GM23338 (cell line): ENCODE data around the gene TAS2R42. TPM values are rescaled to one million over a fixed set of nuclear protein-coding genes. Genes with fewer than 3 reads are reported as not detected.

Experiments used
- ATAC-seq: fragments of 200-7000 bp; cut with Tn5 transposase; 3 replicates; pipeline ENCODE4 v1.9.1; 2020
- DNase-seq: peaks from one replicate; pipeline ENCODE4 v3.0.0-alpha.2; 2015; ENCODE audit warnings: low spot score
- H2AFZ ChIP-seq: fragments of 200-600 bp; sonication (generic); 2 replicates; pipeline ENCODE4 v1.8.0; 2016; ENCODE audit warnings: antibody characterized with exemption, mild to moderate bottlenecking, moderate library complexity
- H3F3A ChIP-seq: fragments of 200-600 bp; sonication (generic); replicated peaks from 2 replicates; pipeline ENCODE4 v1.8.0; 2017; ENCODE audit warnings: antibody characterized with exemption, mixed run types, low read depth
- H3K27ac ChIP-seq: fragments of 200-600 bp; sonication (generic); 2 replicates; pipeline ENCODE4 v1.6.1; 2016; ENCODE audit warnings: low read depth
- H3K27me3 ChIP-seq: fragments of 200-600 bp; sonication (generic); 2 replicates; pipeline ENCODE4 v1.8.0; 2016; ENCODE audit warnings: mild to moderate bottlenecking, mixed run types, moderate library complexity; ENCODE audit not compliant: insufficient read depth
- H3K36me3 ChIP-seq: fragments of 200-600 bp; sonication (generic); 2 replicates; pipeline ENCODE4 v1.8.0; 2016; ENCODE audit warnings: mild to moderate bottlenecking; ENCODE audit not compliant: insufficient read depth
- H3K4me1 ChIP-seq: fragments of 200-600 bp; sonication (generic); 2 replicates; pipeline ENCODE4 v1.8.0; 2016; ENCODE audit warnings: mild to moderate bottlenecking, moderate library complexity; ENCODE audit not compliant: insufficient read depth
- H3K4me2 ChIP-seq: fragments of 200-600 bp; sonication (generic); 2 replicates; pipeline ENCODE4 v1.7.1; 2017; ENCODE audit warnings: mixed run types
- H3K4me3 ChIP-seq: fragments of 200-600 bp; sonication (generic); 2 replicates; pipeline ENCODE4 v1.6.1; 2016; ENCODE audit warnings: mixed run types
- H3K79me2 ChIP-seq: fragments of 200-600 bp; sonication (generic); replicated peaks from 2 replicates; pipeline ENCODE4 v1.8.0; 2017; ENCODE audit warnings: mild to moderate bottlenecking; ENCODE audit not compliant: insufficient read depth
- H3K9me2 ChIP-seq: fragments of 200-600 bp; sonication (generic); 2 replicates; pipeline ENCODE4 v1.8.0; 2017; ENCODE audit not compliant: insufficient read depth
- H4K20me1 ChIP-seq: fragments of 200-600 bp; sonication (generic); replicated peaks from 2 replicates; pipeline ENCODE4 v1.8.0; 2017; ENCODE audit warnings: mild to moderate bottlenecking; ENCODE audit not compliant: insufficient read depth
- H3K27ac Mint-ChIP-seq: 2 replicates; pipeline ENCODE4 v1.8.0; 2020; ENCODE audit warnings: inconsistent platforms, mild to moderate bottlenecking, moderate library complexity, mixed read lengths
- H3K27me3 Mint-ChIP-seq: 3 replicates; pipeline ENCODE4 v1.8.0; 2022; ENCODE audit warnings: low read depth, mild to moderate bottlenecking, moderate library complexity, mixed read lengths, inconsistent platforms; ENCODE audit not compliant: insufficient read depth, poor library complexity
- H3K36me3 Mint-ChIP-seq: 3 replicates; pipeline ENCODE4 v1.8.0; 2021; ENCODE audit warnings: low read depth, mild to moderate bottlenecking, inconsistent platforms, moderate library complexity, mixed read lengths
- H3K4me1 Mint-ChIP-seq: 3 replicates; pipeline ENCODE4 v1.8.0; 2020; ENCODE audit warnings: mild to moderate bottlenecking, inconsistent platforms, mixed read lengths
- H3K4me3 Mint-ChIP-seq: 3 replicates; pipeline ENCODE4 v1.8.0; 2021; ENCODE audit warnings: moderate library complexity, mild to moderate bottlenecking, inconsistent platforms, mixed read lengths
- H3K9me3 Mint-ChIP-seq: 3 replicates; pipeline ENCODE4 v1.8.0; 2020; ENCODE audit warnings: moderate library complexity, mild to moderate bottlenecking, inconsistent platforms, mixed read lengths
- CREB1 ChIP-seq: fragments of 250-450 bp; sonication (Bioruptor Pico); IDR thresholded peaks from 2 replicates; pipeline ENCODE4 v1.5.0; 2020; ENCODE audit warnings: low read depth, mild to moderate bottlenecking, moderate library complexity
- JUNB ChIP-seq: IDR thresholded peaks from one replicate; pipeline ENCODE4 v1.6.1; 2016; ENCODE audit warnings: antibody characterized with exemption; ENCODE audit not compliant: unreplicated experiment
- NANOG ChIP-seq: IDR thresholded peaks from 2 replicates; pipeline ENCODE4 v1.6.1; 2016; ENCODE audit warnings: antibody characterized with exemption, borderline replicate concordance
- STAT1 ChIP-seq: IDR thresholded peaks from one replicate; pipeline ENCODE4 v1.6.1; 2016; ENCODE audit warnings: antibody characterized with exemption; ENCODE audit not compliant: unreplicated experiment
- ZNF114 ChIP-seq: fragments of 250-450 bp; sonication (Bioruptor Pico); IDR thresholded peaks from 2 replicates; pipeline ENCODE4 v1.5.0; 2020; ENCODE audit warnings: mild to moderate bottlenecking, moderate library complexity
- ZNF331 ChIP-seq: fragments of 250-450 bp; sonication (Bioruptor Pico); IDR thresholded peaks from 2 replicates; pipeline ENCODE4 v1.5.0; 2020; ENCODE audit warnings: low read depth, mild to moderate bottlenecking, moderate library complexity
- polyA plus RNA-seq: library from polyadenylated mRNA; unstranded; fragments of >200 nt; fragmentation: Nextera tagmentation; extraction: Ambion mirVana; gene quantifications from 2 replicates; pipeline ENCODE4 v1.2.1, GENCODE V29; 2016
- total RNA-seq: library from RNA; depleted of rRNA; stranded (reverse); fragments of >200 nt; shearing (Covaris generic); gene quantifications from 2 replicates; pipeline ENCODE4 v1.2.3, GENCODE V29; 2014
- TF ChIP-seq, protein P1 (sequence below), 2 experiments: fragments of 200-600 bp in 1 of 2; sonication (generic) in 1 of 2; conservative IDR thresholded peaks; 2 replicates each; pipeline versions ENCODE4 v1.5.1 to v1.6.1; 2016 to 2017; ENCODE audit warnings: antibody characterized with exemption in 2 of 2, low read depth in 2 of 2, mild to moderate bottlenecking in 2 of 2, moderate library complexity in 1 of 2
- TF ChIP-seq, protein P2 (sequence below): IDR thresholded peaks from 2 replicates; pipeline ENCODE4 v1.6.1; 2016; ENCODE audit warnings: antibody characterized with exemption
- TF ChIP-seq, protein P3 (sequence below): fragments of 250-450 bp; sonication (Bioruptor Pico); IDR thresholded peaks from 2 replicates; pipeline ENCODE4 v1.5.0; 2020; ENCODE audit warnings: mild to moderate bottlenecking, moderate library complexity

The TAS2R42 gene
- total and polyA plus RNA-seq, 2 experiments from 2014 or later = 0.38 TPM; not detected in 1

DNA sequence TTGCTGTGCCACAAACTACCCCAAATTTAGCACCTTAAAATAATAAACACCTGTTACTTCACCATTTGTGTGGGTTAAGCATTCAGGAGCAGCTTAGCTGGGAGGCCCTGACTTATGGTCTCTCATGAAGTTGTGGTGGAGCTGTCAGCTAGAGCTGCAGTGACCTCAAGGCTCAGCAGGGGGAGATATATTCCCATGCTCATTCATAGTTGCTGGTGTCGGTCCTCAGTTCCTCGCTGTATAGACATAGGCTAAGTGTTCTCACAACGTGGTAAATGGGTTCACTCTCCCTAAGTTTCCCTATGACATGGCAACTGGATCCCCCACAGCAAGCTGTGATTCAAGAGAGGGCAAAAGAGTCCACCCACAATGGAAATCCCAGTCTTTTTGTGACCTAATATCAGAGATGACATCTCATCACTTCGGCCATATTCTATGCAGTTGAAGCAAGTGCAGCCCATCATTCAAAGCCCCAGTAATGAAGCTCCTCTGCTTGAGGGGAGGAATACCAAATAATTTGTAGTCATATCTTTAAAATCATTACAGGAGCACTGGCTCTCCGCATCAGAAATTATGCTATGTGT lies 41.7 kb upstream of the TAS2R42 start:
- Mint-ChIP-seq H3K27me3 (no peaks in the 10 kb centered on the region), H3K36me3 (no peaks in the 10 kb centered on the region), H3K27ac (no peak overlapping the region), H3K4me3 (no peak overlapping the region), H3K9me3 (no peaks in the 10 kb centered on the region), H3K4me1 (0 out of 3 replicates have a peak, but pooled peaks cover under 1% of the 10 kb centered on the region)
- Histone ChIP-seq H3K4me2 (no peak overlapping the region), H3F3A (no peaks in the 10 kb centered on the region), H3K27me3 (no peaks in the 10 kb centered on the region), H4K20me1 (no peaks in the 10 kb centered on the region), H3K4me1 (no peaks in the 10 kb centered on the region), H2AFZ (peak overlapping the region; percentile 34; the same call in 1 of the 2 replicates), H3K36me3 (no peaks in the 10 kb centered on the region), H3K27ac (no peak overlapping the region), H3K4me3 (no peak overlapping the region), H3K79me2 (no peaks in the 10 kb centered on the region), H3K9me2 (no peaks in the 10 kb centered on the region)
- TF ChIP-seq, protein P1, sequence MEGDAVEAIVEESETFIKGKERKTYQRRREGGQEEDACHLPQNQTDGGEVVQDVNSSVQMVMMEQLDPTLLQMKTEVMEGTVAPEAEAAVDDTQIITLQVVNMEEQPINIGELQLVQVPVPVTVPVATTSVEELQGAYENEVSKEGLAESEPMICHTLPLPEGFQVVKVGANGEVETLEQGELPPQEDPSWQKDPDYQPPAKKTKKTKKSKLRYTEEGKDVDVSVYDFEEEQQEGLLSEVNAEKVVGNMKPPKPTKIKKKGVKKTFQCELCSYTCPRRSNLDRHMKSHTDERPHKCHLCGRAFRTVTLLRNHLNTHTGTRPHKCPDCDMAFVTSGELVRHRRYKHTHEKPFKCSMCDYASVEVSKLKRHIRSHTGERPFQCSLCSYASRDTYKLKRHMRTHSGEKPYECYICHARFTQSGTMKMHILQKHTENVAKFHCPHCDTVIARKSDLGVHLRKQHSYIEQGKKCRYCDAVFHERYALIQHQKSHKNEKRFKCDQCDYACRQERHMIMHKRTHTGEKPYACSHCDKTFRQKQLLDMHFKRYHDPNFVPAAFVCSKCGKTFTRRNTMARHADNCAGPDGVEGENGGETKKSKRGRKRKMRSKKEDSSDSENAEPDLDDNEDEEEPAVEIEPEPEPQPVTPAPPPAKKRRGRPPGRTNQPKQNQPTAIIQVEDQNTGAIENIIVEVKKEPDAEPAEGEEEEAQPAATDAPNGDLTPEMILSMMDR (conservative IDR thresholded peaks at IDR 0.05; ENCODE audit: low read depth in 2 of 2) = peak; percentile 84 to 96
- TF ChIP-seq, protein P2, sequence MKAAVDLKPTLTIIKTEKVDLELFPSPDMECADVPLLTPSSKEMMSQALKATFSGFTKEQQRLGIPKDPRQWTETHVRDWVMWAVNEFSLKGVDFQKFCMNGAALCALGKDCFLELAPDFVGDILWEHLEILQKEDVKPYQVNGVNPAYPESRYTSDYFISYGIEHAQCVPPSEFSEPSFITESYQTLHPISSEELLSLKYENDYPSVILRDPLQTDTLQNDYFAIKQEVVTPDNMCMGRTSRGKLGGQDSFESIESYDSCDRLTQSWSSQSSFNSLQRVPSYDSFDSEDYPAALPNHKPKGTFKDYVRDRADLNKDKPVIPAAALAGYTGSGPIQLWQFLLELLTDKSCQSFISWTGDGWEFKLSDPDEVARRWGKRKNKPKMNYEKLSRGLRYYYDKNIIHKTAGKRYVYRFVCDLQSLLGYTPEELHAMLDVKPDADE = no peak
- ATAC-seq (peak; percentile 99), DNase-seq (peak; percentile 83)

DNA sequence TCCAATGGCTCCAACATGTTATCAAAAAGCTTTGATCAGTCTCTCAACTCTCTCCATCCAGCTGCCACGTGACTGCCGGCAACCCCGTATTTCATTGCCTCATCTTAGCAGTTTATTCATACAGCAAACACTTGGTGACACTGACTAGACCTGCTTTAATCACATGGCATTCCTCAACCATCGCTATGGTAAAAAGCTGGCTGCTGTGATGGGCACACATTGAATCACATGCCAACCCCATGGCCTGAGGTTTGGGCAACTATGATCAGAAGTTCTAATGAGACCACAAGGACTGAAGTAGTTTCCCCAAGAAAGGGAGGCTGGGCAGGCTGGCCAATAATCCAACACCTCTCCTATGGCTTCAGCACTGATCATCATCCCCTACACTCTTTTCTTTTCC lies 40.6 kb upstream of the TAS2R42 start:
- H3K4me1 ChIP-seq = no peaks in the 10 kb centered on the region
- no peak overlapping the region for H2AFZ ChIP-seq
- Mint-ChIP-seq H3K27ac (no peak overlapping the region), H3K9me3 (no peaks in the 10 kb centered on the region; the same call in 2 of the 3 replicates), H3K4me3 (no peak overlapping the region), H3K27me3 (no peaks in the 10 kb centered on the region), H3K36me3 (no peaks in the 10 kb centered on the region), H3K4me1 (no peaks in the 10 kb centered on the region)
- no peaks in the 10 kb centered on the region for H3K36me3 ChIP-seq
- H3K9me2 ChIP-seq = no peaks in the 10 kb centered on the region
- no peak overlapping the region for H3K27ac ChIP-seq
- no peak overlapping the region for H3K4me3 ChIP-seq
- no peaks in the 10 kb centered on the region for H3K79me2 ChIP-seq
- ATAC-seq (no peak), DNase-seq (no peak)
- H3K4me2 ChIP-seq = no peak overlapping the region
- no peaks in the 10 kb centered on the region for H4K20me1 ChIP-seq
- no peaks in the 10 kb centered on the region for H3F3A ChIP-seq
- H3K27me3 ChIP-seq = no peaks in the 10 kb centered on the region
- TF ChIP-seq ZNF114 = no peak
- no peak for TF ChIP-seq CREB1 (CRISPR knock-in tag)
- TF ChIP-seq, protein P2 = no peak
- TF ChIP-seq JUNB = no peak
- TF ChIP-seq ZNF331 = no peak
- TF ChIP-seq, protein P3, sequence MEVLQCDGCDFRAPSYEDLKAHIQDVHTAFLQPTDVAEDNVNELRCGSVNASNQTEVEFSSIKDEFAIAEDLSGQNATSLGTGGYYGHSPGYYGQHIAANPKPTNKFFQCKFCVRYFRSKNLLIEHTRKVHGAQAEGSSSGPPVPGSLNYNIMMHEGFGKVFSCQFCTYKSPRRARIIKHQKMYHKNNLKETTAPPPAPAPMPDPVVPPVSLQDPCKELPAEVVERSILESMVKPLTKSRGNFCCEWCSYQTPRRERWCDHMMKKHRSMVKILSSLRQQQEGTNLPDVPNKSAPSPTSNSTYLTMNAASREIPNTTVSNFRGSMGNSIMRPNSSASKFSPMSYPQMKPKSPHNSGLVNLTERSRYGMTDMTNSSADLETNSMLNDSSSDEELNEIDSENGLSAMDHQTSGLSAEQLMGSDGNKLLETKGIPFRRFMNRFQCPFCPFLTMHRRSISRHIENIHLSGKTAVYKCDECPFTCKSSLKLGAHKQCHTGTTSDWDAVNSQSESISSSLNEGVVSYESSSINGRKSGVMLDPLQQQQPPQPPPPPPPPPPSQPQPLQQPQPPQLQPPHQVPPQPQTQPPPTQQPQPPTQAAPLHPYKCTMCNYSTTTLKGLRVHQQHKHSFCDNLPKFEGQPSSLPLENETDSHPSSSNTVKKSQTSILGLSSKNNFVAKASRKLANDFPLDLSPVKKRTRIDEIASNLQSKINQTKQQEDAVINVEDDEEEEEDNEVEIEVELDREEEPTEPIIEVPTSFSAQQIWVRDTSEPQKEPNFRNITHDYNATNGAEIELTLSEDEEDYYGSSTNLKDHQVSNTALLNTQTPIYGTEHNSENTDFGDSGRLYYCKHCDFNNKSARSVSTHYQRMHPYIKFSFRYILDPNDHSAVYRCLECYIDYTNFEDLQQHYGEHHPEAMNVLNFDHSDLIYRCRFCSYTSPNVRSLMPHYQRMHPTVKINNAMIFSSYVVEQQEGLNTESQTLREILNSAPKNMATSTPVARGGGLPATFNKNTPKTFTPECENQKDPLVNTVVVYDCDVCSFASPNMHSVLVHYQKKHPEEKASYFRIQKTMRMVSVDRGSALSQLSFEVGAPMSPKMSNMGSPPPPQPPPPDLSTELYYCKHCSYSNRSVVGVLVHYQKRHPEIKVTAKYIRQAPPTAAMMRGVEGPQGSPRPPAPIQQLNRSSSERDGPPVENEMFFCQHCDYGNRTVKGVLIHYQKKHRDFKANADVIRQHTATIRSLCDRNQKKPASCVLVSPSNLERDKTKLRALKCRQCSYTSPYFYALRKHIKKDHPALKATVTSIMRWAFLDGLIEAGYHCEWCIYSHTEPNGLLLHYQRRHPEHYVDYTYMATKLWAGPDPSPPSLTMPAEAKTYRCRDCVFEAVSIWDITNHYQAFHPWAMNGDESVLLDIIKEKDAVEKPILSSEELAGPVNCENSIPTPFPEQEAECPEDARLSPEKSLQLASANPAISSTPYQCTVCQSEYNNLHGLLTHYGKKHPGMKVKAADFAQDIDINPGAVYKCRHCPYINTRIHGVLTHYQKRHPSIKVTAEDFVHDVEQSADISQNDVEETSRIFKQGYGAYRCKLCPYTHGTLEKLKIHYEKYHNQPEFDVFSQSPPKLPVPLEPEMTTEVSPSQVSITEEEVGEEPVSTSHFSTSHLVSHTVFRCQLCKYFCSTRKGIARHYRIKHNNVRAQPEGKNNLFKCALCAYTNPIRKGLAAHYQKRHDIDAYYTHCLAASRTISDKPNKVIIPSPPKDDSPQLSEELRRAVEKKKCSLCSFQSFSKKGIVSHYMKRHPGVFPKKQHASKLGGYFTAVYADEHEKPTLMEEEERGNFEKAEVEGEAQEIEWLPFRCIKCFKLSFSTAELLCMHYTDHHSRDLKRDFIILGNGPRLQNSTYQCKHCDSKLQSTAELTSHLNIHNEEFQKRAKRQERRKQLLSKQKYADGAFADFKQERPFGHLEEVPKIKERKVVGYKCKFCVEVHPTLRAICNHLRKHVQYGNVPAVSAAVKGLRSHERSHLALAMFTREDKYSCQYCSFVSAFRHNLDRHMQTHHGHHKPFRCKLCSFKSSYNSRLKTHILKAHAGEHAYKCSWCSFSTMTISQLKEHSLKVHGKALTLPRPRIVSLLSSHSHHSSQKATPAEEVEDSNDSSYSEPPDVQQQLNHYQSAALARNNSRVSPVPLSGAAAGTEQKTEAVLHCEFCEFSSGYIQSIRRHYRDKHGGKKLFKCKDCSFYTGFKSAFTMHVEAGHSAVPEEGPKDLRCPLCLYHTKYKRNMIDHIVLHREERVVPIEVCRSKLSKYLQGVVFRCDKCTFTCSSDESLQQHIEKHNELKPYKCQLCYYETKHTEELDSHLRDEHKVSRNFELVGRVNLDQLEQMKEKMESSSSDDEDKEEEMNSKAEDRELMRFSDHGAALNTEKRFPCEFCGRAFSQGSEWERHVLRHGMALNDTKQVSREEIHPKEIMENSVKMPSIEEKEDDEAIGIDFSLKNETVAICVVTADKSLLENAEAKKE (CRISPR knock-in tag) = no peak
- TF ChIP-seq STAT1 = no peak
- no peak for TF ChIP-seq NANOG
